ENCODE measurements around the gene MOGAT1. TPM values are rescaled to one million over a fixed set of nuclear protein-coding genes. Genes with fewer than 3 reads are reported as not detected.

The MOGAT1 gene, protein sequence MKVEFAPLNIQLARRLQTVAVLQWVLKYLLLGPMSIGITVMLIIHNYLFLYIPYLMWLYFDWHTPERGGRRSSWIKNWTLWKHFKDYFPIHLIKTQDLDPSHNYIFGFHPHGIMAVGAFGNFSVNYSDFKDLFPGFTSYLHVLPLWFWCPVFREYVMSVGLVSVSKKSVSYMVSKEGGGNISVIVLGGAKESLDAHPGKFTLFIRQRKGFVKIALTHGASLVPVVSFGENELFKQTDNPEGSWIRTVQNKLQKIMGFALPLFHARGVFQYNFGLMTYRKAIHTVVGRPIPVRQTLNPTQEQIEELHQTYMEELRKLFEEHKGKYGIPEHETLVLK
- 0.27 TPM for total RNA-seq (2013)
- polyA plus RNA-seq (under 1 TPM in 1 of 3 donors, not detected in 2; 0.11 TPM), polyA minus RNA-seq (not detected in 2 replicates), total RNA-seq (0.33 to 3.2 (median 0.59) reads per million in 11 experiments)

DNA sequence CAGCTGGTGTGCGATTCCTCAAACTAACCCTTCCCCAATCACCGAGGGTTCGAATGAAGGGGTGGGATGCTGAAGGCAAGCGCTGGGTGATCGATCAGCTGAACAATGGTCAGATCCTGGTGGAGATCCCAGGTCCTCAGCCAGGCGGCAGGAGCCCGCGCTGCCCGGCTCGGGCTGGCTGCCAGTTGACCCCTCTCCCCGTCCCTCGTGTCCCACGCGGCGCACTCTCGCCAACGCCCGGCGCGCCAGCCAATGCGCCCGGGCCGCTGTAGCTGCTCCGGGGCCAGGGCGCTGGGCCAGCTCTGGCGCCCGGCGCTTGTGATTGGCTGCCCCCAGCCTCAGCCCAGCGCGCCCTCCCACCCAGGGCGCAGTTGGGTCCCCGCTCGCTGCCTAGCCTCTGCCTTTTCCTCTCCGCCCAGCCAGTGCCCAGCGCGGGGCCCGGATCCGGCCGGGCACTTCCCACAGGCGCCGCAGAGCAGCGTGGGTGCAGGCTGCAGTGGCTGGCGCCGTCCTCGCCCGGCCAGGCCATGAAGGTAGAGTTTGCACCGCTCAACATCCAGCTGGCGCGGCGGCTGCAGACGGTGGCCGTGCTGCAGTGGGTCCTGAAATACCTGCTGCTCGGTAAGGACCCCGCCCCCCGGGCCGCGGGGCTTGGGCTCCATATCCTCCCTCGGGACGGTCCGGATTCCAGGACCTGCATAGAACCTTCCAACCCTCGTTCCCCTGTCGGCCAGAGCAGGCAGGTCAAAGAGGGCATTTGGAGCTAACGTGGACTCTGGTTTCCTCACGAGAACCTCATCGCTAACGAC, at the start of gene MOGAT1:
TSS of gene MOGAT1 (plus strand) at position 400 of the 809 bp plus-strand sequence. CDS start at position 528, 128 bp downstream.
- intact Hi-C loops (cut with micrococcal nuclease), result no loop called here

More for the DNA sequence above, at the start of gene MOGAT1:
- Histone ChIP-seq H3K9ac (ENCODE audit: insufficient read depth, low read length, poor library complexity, severe bottlenecking) (peak within 1 kb of the TSS; percentile 56), H3K79me2 (ENCODE audit: insufficient read depth, low read length) (no peaks in the 10 kb centered on the region), H2AFZ (ENCODE audit: insufficient read depth, low read depth, low read length, poor library complexity, severe bottlenecking) (peak within 1 kb of the TSS; percentile 91), H3K36me3 (replicated peaks in 1 of 2; ENCODE audit: control insufficient read depth in 1 of 2, insufficient read depth in 2 of 2, low read length in 2 of 2) (no peaks in the 10 kb centered on the region), H3K4me2 (replicated peaks; ENCODE audit: extremely low read depth, low read length, poor library complexity, severe bottlenecking) (peak within 1 kb of the TSS; percentile 96), H3K27me3 (ENCODE audit: control insufficient read depth in 2 of 2, insufficient read depth in 2 of 2, low read length in 2 of 2) (peaks cover 5 to 16% of the 10 kb centered on the region in 2 donors), H3K9me3 (replicated peaks in 1 of 2; ENCODE audit: control insufficient read depth in 1 of 2, insufficient read depth in 1 of 2, low read length in 2 of 2) (no peaks in the 10 kb centered on the region), H3K27ac (ENCODE audit: low read depth in 1 of 2, low read length in 2 of 2) (peak within 1 kb of the TSS in 1 of 2 donors; percentile 15), H3K4me1 (ENCODE audit: control insufficient read depth in 1 of 2, insufficient read depth in 2 of 2, low read length in 2 of 2) (peaks cover 56 to 62% of the 10 kb centered on the region in 2 donors), H4K20me1 (ENCODE audit: insufficient read depth, low read length) (no peaks in the 10 kb centered on the region), H3K4me3 (replicated peaks in 1 of 3; ENCODE audit: low read depth in 2 of 3, low read length in 3 of 3) (peak within 1 kb of the TSS; percentile 43 to 79 (median 51))
- Mint-ChIP-seq H3K27ac (peak within 1 kb of the TSS in 6 of 7 donors; percentile 5 to 67 (median 62)), H3K4me3 (peak within 1 kb of the TSS; percentile 79 to 92), H3K4me1 (peaks cover 54% of the 10 kb centered on the region), H3K27me3 (ENCODE audit: low read depth in 3 of 3) (peaks cover 8 to 23% (median 9%) of the 10 kb centered on the region in 3 donors), H3K36me3 (peaks cover 0 to 3% of the 10 kb centered on the region in 2 donors), H3K9me3 (peaks cover 0 to 3% (median 0%) of the 10 kb centered on the region in 7 donors)
- WGBS (ENCODE audit: insufficient coverage), result 3% methylated on average over 62 of the region's 66 CpGs
- DNase-seq, result peak in 2 of 3 donors; percentile 30 to 33
- TF ChIP-seq, protein P1, sequence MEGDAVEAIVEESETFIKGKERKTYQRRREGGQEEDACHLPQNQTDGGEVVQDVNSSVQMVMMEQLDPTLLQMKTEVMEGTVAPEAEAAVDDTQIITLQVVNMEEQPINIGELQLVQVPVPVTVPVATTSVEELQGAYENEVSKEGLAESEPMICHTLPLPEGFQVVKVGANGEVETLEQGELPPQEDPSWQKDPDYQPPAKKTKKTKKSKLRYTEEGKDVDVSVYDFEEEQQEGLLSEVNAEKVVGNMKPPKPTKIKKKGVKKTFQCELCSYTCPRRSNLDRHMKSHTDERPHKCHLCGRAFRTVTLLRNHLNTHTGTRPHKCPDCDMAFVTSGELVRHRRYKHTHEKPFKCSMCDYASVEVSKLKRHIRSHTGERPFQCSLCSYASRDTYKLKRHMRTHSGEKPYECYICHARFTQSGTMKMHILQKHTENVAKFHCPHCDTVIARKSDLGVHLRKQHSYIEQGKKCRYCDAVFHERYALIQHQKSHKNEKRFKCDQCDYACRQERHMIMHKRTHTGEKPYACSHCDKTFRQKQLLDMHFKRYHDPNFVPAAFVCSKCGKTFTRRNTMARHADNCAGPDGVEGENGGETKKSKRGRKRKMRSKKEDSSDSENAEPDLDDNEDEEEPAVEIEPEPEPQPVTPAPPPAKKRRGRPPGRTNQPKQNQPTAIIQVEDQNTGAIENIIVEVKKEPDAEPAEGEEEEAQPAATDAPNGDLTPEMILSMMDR (IDR thresholded peaks at IDR 0.05), result no peak
